IMR-90 (cell line): ENCODE measurements around the gene CDH23. TPM values are rescaled to one million over a fixed set of nuclear protein-coding genes. Genes with fewer than 3 reads are reported as not detected.

ENCODE experiments used
- ATAC-seq: fragments of 200-7000 bp; cut with Tn5 transposase; 2 replicates; pipeline ENCODE4 v1.9.1; 2020; ENCODE audit warnings: low read depth, mild to moderate bottlenecking, moderate library complexity
- BruUV-seq: library from RNA; stranded (reverse); fragments of 400-500 nt; replicated peaks from 2 replicates; lab custom pipeline; 2021; lab: Mats Ljungman, UMichigan
- CTCF ChIA-PET: fragments of 300-600 bp; formaldehyde crosslinking; extraction: SDS; loops from one replicate; lab custom pipeline; 2021; ENCODE audit warnings: antibody characterized with exemption; lab: Yijun Ruan, JAX
- POLR2A ChIA-PET: fragments of 300-600 bp; sonication (Branson Sonifier 250); formaldehyde crosslinking; loops from one replicate; lab custom pipeline; 2022; ENCODE audit warnings: antibody characterized with exemption; ENCODE audit not compliant: unreplicated experiment; lab: Charles Lee
- DNase-seq: peaks from one replicate; pipeline ENCODE4 v3.0.0; 2013
- H2AFZ ChIP-seq: replicated peaks from 2 replicates; pipeline ENCODE3; 2013; ENCODE audit warnings: low read length, mild to moderate bottlenecking; ENCODE audit not compliant: poor library complexity
- H2AK5ac ChIP-seq: 2 replicates; pipeline ENCODE4 v1.6.1; 2013; ENCODE audit warnings: low read depth, low read length, inconsistent platforms
- H2AK9ac ChIP-seq: replicated peaks from 2 replicates; pipeline ENCODE3; 2013; ENCODE audit warnings: mild to moderate bottlenecking, low read depth, low read length, moderate library complexity; ENCODE audit not compliant: poor library complexity
- H2BK120ac ChIP-seq: 2 replicates; pipeline ENCODE4 v1.6.1; 2013; ENCODE audit warnings: low read depth, low read length, inconsistent platforms
- H2BK15ac ChIP-seq: 3 replicates; pipeline ENCODE4 v1.6.1; 2013; ENCODE audit warnings: low read depth, low read length, inconsistent platforms
- H2BK20ac ChIP-seq: 2 replicates; pipeline ENCODE4 v1.6.1; 2013; ENCODE audit warnings: low read depth, mild to moderate bottlenecking, inconsistent platforms, low read length, moderate library complexity
- H2BK5ac ChIP-seq: 2 replicates; pipeline ENCODE4 v1.6.1; 2013; ENCODE audit warnings: mild to moderate bottlenecking, low read depth, low read length, inconsistent platforms; ENCODE audit not compliant: poor library complexity, severe bottlenecking
- H3K14ac ChIP-seq: replicated peaks from 2 replicates; pipeline ENCODE4 v1.6.1; 2013; ENCODE audit warnings: low read depth, low read length, inconsistent platforms
- H3K18ac ChIP-seq: 2 replicates; pipeline ENCODE4 v1.6.1; 2013; ENCODE audit warnings: low read depth, low read length, control low read depth
- H3K23ac ChIP-seq: 2 replicates; pipeline ENCODE4 v1.6.1; 2013; ENCODE audit warnings: low read depth, low read length, inconsistent platforms
- H3K27ac ChIP-seq: 2 replicates; pipeline ENCODE4 v1.5.1; 2013; ENCODE audit warnings: mild to moderate bottlenecking, control low read depth, low read length; ENCODE audit not compliant: insufficient read depth
- H3K27me3 ChIP-seq: 2 replicates; pipeline ENCODE4 v1.6.1; 2013; ENCODE audit warnings: low read length; ENCODE audit not compliant: control insufficient read depth, insufficient read depth
- H3K36me3 ChIP-seq: 2 replicates; pipeline ENCODE4 v1.6.1; 2013; ENCODE audit warnings: low read length, mixed read lengths; ENCODE audit not compliant: control insufficient read depth, insufficient read depth
- H3K4ac ChIP-seq: 2 replicates; pipeline ENCODE4 v1.6.1; 2013; ENCODE audit warnings: low read depth, low read length, inconsistent platforms
- H3K4me1 ChIP-seq: 2 replicates; pipeline ENCODE4 v1.6.1; 2013; ENCODE audit warnings: low read length, mixed read lengths; ENCODE audit not compliant: control insufficient read depth, insufficient read depth
- H3K4me2 ChIP-seq: 2 replicates; pipeline ENCODE4 v1.6.1; 2013; ENCODE audit warnings: low read depth, mild to moderate bottlenecking, control low read depth, low read length, moderate library complexity
- H3K4me3 ChIP-seq: 2 replicates; pipeline ENCODE4 v1.5.1; 2013; ENCODE audit warnings: low read depth, mild to moderate bottlenecking, control low read depth, low read length, moderate library complexity; ENCODE audit not compliant: insufficient read depth
- H3K56ac ChIP-seq: 2 replicates; pipeline ENCODE4 v1.6.1; 2013; ENCODE audit warnings: low read length, inconsistent platforms; ENCODE audit not compliant: insufficient read depth; ENCODE audit errors: extremely low read depth
- H3K79me1 ChIP-seq, 2 experiments: 2 replicates each; pipeline ENCODE4 v1.6.1; 2013; ENCODE audit warnings: low read length in 2 of 2, inconsistent platforms in 1 of 2, low read depth in 1 of 2
- H3K9ac ChIP-seq: 2 replicates; pipeline ENCODE4 v1.6.1; 2013; ENCODE audit warnings: low read depth, low read length, control low read depth
- H3K9me1 ChIP-seq: 2 replicates; pipeline ENCODE4 v1.6.1; 2013; ENCODE audit warnings: low read length, inconsistent platforms; ENCODE audit not compliant: insufficient read depth
- H3K9me3 ChIP-seq: 2 replicates; pipeline ENCODE4 v1.6.1; 2013; ENCODE audit warnings: low read length; ENCODE audit not compliant: control insufficient read depth, insufficient read depth
- H4K20me1 ChIP-seq: 2 replicates; pipeline ENCODE4 v1.6.1; 2013; ENCODE audit warnings: low read length, inconsistent platforms; ENCODE audit not compliant: insufficient read depth
- H4K5ac ChIP-seq: 2 replicates; pipeline ENCODE4 v1.6.1; 2013; ENCODE audit warnings: mild to moderate bottlenecking, low read depth, low read length, control low read depth
- H4K8ac ChIP-seq, 2 experiments: 2 replicates each; pipeline ENCODE4 v1.6.1; 2013; ENCODE audit warnings: low read depth in 2 of 2, low read length in 2 of 2, control low read depth in 1 of 2, inconsistent platforms in 1 of 2
- H4K91ac ChIP-seq: 2 replicates; pipeline ENCODE4 v1.6.1; 2013; ENCODE audit warnings: low read depth, low read length, inconsistent platforms; ENCODE audit not compliant: insufficient read depth
- BHLHE40 ChIP-seq: fragments of 150-350 bp; IDR thresholded peaks from 2 replicates; pipeline ENCODE4 v1.6.1; 2016; ENCODE audit warnings: mild to moderate bottlenecking, low read depth, low read length
- CEBPB ChIP-seq: IDR thresholded peaks from 2 replicates; pipeline ENCODE4 v1.6.1; 2012; ENCODE audit warnings: low read depth, low read length, improper control_type of control experiment
- CHD1 ChIP-seq: IDR thresholded peaks from 2 replicates; pipeline ENCODE4 v1.6.1; 2012; ENCODE audit warnings: low read depth, low read length, improper control_type of control experiment
- FOS ChIP-seq: fragments of 150-350 bp; IDR thresholded peaks from 2 replicates; pipeline ENCODE4 v1.6.1; 2016; ENCODE audit warnings: low read depth, low read length
- MAFK ChIP-seq: IDR thresholded peaks from 2 replicates; pipeline ENCODE4 v1.6.1; 2012; ENCODE audit warnings: low read depth, low read length, improper control_type of control experiment
- MAZ ChIP-seq: IDR thresholded peaks from 2 replicates; pipeline ENCODE4 v1.6.1; 2012; ENCODE audit warnings: low read depth, mild to moderate bottlenecking, low read length, improper control_type of control experiment, moderate library complexity, borderline replicate concordance
- MXI1 ChIP-seq: IDR thresholded peaks from 2 replicates; pipeline ENCODE4 v1.6.1; 2012; ENCODE audit warnings: low read depth, mild to moderate bottlenecking, low read length, moderate library complexity, borderline replicate concordance
- NFE2L2 ChIP-seq: fragments of 150-350 bp; IDR thresholded peaks from 2 replicates; pipeline ENCODE4 v1.6.1; 2016; ENCODE audit warnings: low read depth, mild to moderate bottlenecking, low read length
- POLR2A ChIP-seq: IDR thresholded peaks from 2 replicates; pipeline ENCODE4 v1.6.1; 2012; ENCODE audit warnings: mild to moderate bottlenecking, low read depth, low read length
- RAD21 ChIP-seq: IDR thresholded peaks from 2 replicates; pipeline ENCODE4 v1.6.1; 2012; ENCODE audit warnings: low read length, improper control_type of control experiment
- RCOR1 ChIP-seq: IDR thresholded peaks from 2 replicates; pipeline ENCODE4 v1.6.1; 2012; ENCODE audit warnings: mild to moderate bottlenecking, low read length, improper control_type of control experiment; ENCODE audit not compliant: insufficient replicate concordance
- RFX5 ChIP-seq: IDR thresholded peaks from 2 replicates; pipeline ENCODE4 v1.8.0; 2012; ENCODE audit warnings: low read depth, mild to moderate bottlenecking, low read length, moderate library complexity
- SMC3 ChIP-seq: fragments of 150-350 bp; IDR thresholded peaks from 2 replicates; pipeline ENCODE4 v1.6.1; 2016; ENCODE audit warnings: low read depth, mild to moderate bottlenecking, antibody characterized with exemption, low read length, moderate library complexity
- WGBS, 2 experiments: methylation state at CpG; one replicate each; pipeline versions ENCODE4 v1.1.5 to v1.1.7; 2013; ENCODE audit warnings: missing lambda C conversion rate in 2 of 2; ENCODE audit not compliant: insufficient read length in 1 of 2; ENCODE audit errors: extremely low coverage in 2 of 2; 5-methylcytosine and 5-hydroxymethylcytosine counted together
- dilution Hi-C: fragments of 300-500 bp; cut with HindIII; formaldehyde crosslinking; loops from one replicate; pipeline ENCODE4 v1.14.3; 2018; ENCODE audit warnings: low sequenced_read_pairs; ENCODE audit not compliant: unreplicated experiment
- in situ Hi-C: fragments of 300-500 bp; cut with MboI; formaldehyde crosslinking; loops from 3 replicates; pipeline ENCODE4 v1.14.3; 2019; ENCODE audit warnings: low sequenced_read_pairs, inconsistent platforms, mixed read lengths
- intact Hi-C: fragments of 100-400 bp; cut with micrococcal nuclease; formaldehyde crosslinking; loops from 2 replicates; pipeline ENCODE4 v1.10.0; 2022
- polyA plus RNA-seq, 3 experiments: library from polyadenylated mRNA; depleted of rRNA; stranded (reverse); fragments of >200 nt; gene quantifications; 2 replicates each; pipeline ENCODE4 v1.2.3, GENCODE V29; 2012; ENCODE audit warnings: low replicate concordance in 1 of 3
- total RNA-seq: library from RNA; depleted of rRNA; stranded (reverse); fragments of >200 nt; gene quantifications from 2 replicates; pipeline ENCODE4 v1.2.3, GENCODE V29; 2012
- TF ChIP-seq, protein P1 (sequence below): conservative IDR thresholded peaks from 2 replicates; pipeline ENCODE4 v1.5.1; 2012; ENCODE audit warnings: mild to moderate bottlenecking, low read depth, low read length, improper control_type of control experiment
- TF ChIP-seq, protein P2 (sequence below): fragments of 150-350 bp; IDR thresholded peaks from 2 replicates; pipeline ENCODE4 v1.6.1; 2017; ENCODE audit warnings: mild to moderate bottlenecking, antibody characterized with exemption, low read length, low read depth
- TF ChIP-seq, protein P3 (sequence below): fragments of 150-350 bp; IDR thresholded peaks from 2 replicates; pipeline ENCODE4 v1.6.1; 2016; ENCODE audit warnings: low read depth, mild to moderate bottlenecking, low read length, moderate library complexity, borderline replicate concordance

The CDH23 gene
- total and polyA plus RNA-seq, 2 of the 4 experiments (the other 2 are of a cell fraction), result under 0.01 to 0.03 TPM

GRCh38 chr10:71829171-71829570 is 432.5 kb downstream of the CDH23 start:
- no peak overlapping the region for H2BK120ac ChIP-seq
- no peak overlapping the region for H3K9ac ChIP-seq
- no peak overlapping the region for H3K23ac ChIP-seq
- H3K4ac ChIP-seq, result no peak overlapping the region
- peaks cover 15% of the 10 kb centered on the region for H3K9me1 ChIP-seq
- no peak overlapping the region for H2BK20ac ChIP-seq
- H4K20me1 ChIP-seq, result peaks cover 49% of the 10 kb centered on the region
- ATAC-seq, result no peak
- intact Hi-C loops (no loop called here), dilution Hi-C loops (no loop called here), in situ Hi-C loops (no loop called here)
- no peak overlapping the region for H4K91ac ChIP-seq
- no peak overlapping the region for H3K4me2 ChIP-seq
- no peak overlapping the region for H2AFZ ChIP-seq
- H4K8ac ChIP-seq, result no peak overlapping the region
- CTCF ChIA-PET, result no interaction called here
- H3K27me3 ChIP-seq, result no peaks in the 10 kb centered on the region
- H3K18ac ChIP-seq, result no peak overlapping the region
- no peak overlapping the region for H3K4me3 ChIP-seq
- H2AK5ac ChIP-seq, result no peak overlapping the region
- H3K56ac ChIP-seq, result no peak overlapping the region
- no peak overlapping the region for H4K5ac ChIP-seq
- H3K14ac ChIP-seq, result no peak overlapping the region
- no peak overlapping the region for H2BK5ac ChIP-seq
- H3K27ac ChIP-seq, result no peak overlapping the region
- TF ChIP-seq MXI1 (no peak), RCOR1 (no peak), RFX5 (no peak), FOS (no peak), CEBPB (no peak), CHD1 (no peak), MAZ (no peak), POLR2A (no peak), NFE2L2 (no peak), SMC3 (no peak), RAD21 (no peak), MAFK (no peak), BHLHE40 (no peak)
- TF ChIP-seq, protein P1, sequence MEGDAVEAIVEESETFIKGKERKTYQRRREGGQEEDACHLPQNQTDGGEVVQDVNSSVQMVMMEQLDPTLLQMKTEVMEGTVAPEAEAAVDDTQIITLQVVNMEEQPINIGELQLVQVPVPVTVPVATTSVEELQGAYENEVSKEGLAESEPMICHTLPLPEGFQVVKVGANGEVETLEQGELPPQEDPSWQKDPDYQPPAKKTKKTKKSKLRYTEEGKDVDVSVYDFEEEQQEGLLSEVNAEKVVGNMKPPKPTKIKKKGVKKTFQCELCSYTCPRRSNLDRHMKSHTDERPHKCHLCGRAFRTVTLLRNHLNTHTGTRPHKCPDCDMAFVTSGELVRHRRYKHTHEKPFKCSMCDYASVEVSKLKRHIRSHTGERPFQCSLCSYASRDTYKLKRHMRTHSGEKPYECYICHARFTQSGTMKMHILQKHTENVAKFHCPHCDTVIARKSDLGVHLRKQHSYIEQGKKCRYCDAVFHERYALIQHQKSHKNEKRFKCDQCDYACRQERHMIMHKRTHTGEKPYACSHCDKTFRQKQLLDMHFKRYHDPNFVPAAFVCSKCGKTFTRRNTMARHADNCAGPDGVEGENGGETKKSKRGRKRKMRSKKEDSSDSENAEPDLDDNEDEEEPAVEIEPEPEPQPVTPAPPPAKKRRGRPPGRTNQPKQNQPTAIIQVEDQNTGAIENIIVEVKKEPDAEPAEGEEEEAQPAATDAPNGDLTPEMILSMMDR, result no peak
- TF ChIP-seq, protein P2, sequence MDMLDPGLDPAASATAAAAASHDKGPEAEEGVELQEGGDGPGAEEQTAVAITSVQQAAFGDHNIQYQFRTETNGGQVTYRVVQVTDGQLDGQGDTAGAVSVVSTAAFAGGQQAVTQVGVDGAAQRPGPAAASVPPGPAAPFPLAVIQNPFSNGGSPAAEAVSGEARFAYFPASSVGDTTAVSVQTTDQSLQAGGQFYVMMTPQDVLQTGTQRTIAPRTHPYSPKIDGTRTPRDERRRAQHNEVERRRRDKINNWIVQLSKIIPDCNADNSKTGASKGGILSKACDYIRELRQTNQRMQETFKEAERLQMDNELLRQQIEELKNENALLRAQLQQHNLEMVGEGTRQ, result no peak
- TF ChIP-seq, protein P3, sequence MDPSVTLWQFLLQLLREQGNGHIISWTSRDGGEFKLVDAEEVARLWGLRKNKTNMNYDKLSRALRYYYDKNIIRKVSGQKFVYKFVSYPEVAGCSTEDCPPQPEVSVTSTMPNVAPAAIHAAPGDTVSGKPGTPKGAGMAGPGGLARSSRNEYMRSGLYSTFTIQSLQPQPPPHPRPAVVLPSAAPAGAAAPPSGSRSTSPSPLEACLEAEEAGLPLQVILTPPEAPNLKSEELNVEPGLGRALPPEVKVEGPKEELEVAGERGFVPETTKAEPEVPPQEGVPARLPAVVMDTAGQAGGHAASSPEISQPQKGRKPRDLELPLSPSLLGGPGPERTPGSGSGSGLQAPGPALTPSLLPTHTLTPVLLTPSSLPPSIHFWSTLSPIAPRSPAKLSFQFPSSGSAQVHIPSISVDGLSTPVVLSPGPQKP, result no peak
- DNase-seq, result no peak
- BruUV-seq, result no TSS peak
- POLR2A ChIA-PET, result no interaction called here
- peaks cover 62% of the 10 kb centered on the region for H3K36me3 ChIP-seq
- no peaks in the 10 kb centered on the region for H3K9me3 ChIP-seq
- no peak overlapping the region for H2AK9ac ChIP-seq
- no peak overlapping the region for H2BK15ac ChIP-seq
- no CpG with 5 or more reads among the region's 5 CpGs for WGBS, 2 experiments
- H3K4me1 ChIP-seq, result peaks cover 4% of the 10 kb centered on the region; the same call in 1 of the 2 replicates
- H3K79me1 ChIP-seq, result peaks cover 21 to 45% of the 10 kb centered on the region in 2 experiments
